Mesendoderm (in vitro differentiated cells): Measurements from ENCODE around the gene SLC4A5.

Experiments
- DNase-seq: peaks from one replicate; pipeline ENCODE4 v3.0.0; 2013
- H2AK5ac ChIP-seq: 2 replicates; pipeline ENCODE4 v1.6.1; 2013; ENCODE audit warnings: low read length, inconsistent platforms
- H2BK120ac ChIP-seq: 2 replicates; pipeline ENCODE4 v1.6.1; 2013; ENCODE audit warnings: low read depth, mild to moderate bottlenecking, low read length, moderate library complexity, mixed read lengths
- H2BK15ac ChIP-seq: replicated peaks from 2 replicates; pipeline ENCODE4 v1.6.1; 2013; ENCODE audit warnings: low read depth, mild to moderate bottlenecking, moderate library complexity
- H2BK5ac ChIP-seq: 2 replicates; pipeline ENCODE4 v1.6.1; 2013; ENCODE audit warnings: low read length, inconsistent platforms
- H3K18ac ChIP-seq: 2 replicates; pipeline ENCODE4 v1.6.1; 2013; ENCODE audit warnings: mild to moderate bottlenecking, low read length, mixed read lengths
- H3K23ac ChIP-seq: one replicate; pipeline ENCODE4 v1.6.1; 2013; ENCODE audit warnings: low read length
- H3K27ac ChIP-seq: 2 replicates; pipeline ENCODE4 v1.5.1; 2013; ENCODE audit warnings: low read depth, mild to moderate bottlenecking, inconsistent platforms, low read length, moderate library complexity
- H3K27me3 ChIP-seq: 2 replicates; pipeline ENCODE4 v1.6.1; 2013; ENCODE audit warnings: low read length, control low read depth, mild to moderate bottlenecking, inconsistent platforms; ENCODE audit not compliant: insufficient read depth, poor library complexity
- H3K36me3 ChIP-seq: 2 replicates; pipeline ENCODE4 v1.6.1; 2013; ENCODE audit warnings: low read length, inconsistent platforms; ENCODE audit not compliant: control insufficient read depth, insufficient read depth
- H3K4ac ChIP-seq: one replicate; pipeline ENCODE4 v1.6.1; 2013; ENCODE audit warnings: low read depth, mild to moderate bottlenecking, low read length, moderate library complexity
- H3K4me1 ChIP-seq: 2 replicates; pipeline ENCODE4 v1.6.1; 2013; ENCODE audit warnings: low read depth, low read length, inconsistent platforms; ENCODE audit not compliant: control insufficient read depth
- H3K4me2 ChIP-seq: 2 replicates; pipeline ENCODE4 v1.6.1; 2013; ENCODE audit warnings: low read length
- H3K4me3 ChIP-seq: 2 replicates; pipeline ENCODE4 v1.5.1; 2013; ENCODE audit warnings: mild to moderate bottlenecking, low read length
- H3K56ac ChIP-seq: one replicate; pipeline ENCODE4 v1.6.1; 2013; ENCODE audit warnings: low read length
- H3K79me1 ChIP-seq: 2 replicates; pipeline ENCODE4 v1.6.1; 2013; ENCODE audit warnings: low read length, inconsistent platforms
- H3K79me2 ChIP-seq: 2 replicates; pipeline ENCODE4 v1.6.1; 2013; ENCODE audit warnings: mild to moderate bottlenecking, low read length; ENCODE audit not compliant: control insufficient read depth, insufficient read depth
- H3K9ac ChIP-seq: 2 replicates; pipeline ENCODE4 v1.6.1; 2013; ENCODE audit warnings: low read length, inconsistent platforms
- H4K5ac ChIP-seq: one replicate; pipeline ENCODE4 v1.6.1; 2013; ENCODE audit warnings: low read length
- H4K8ac ChIP-seq: one replicate; pipeline ENCODE4 v1.6.1; 2013; ENCODE audit warnings: low read depth, mild to moderate bottlenecking, control low read depth, low read length, moderate library complexity
- whole genome bisulfite sequencing: extraction: QIAGEN DNeasy Blood & Tissue Kit; methylation state at CpG from one replicate; pipeline ENCODE4 v1.1.7; 2013; ENCODE audit warnings: low lambda C conversion rate, missing lambda C conversion rate; ENCODE audit not compliant: insufficient coverage; ENCODE audit errors: extremely low coverage; 5-methylcytosine and 5-hydroxymethylcytosine counted together

Gene SLC4A5

GRCh38 chr2:74387346-74387745 is 44.1 kb upstream of the SLC4A5 start:
- no peak overlapping the region for H4K5ac ChIP-seq
- H3K56ac ChIP-seq, result no peak overlapping the region
- no peak overlapping the region for H3K23ac ChIP-seq
- no peak overlapping the region for H3K4me2 ChIP-seq
- no peak overlapping the region for H2AK5ac ChIP-seq
- no peak overlapping the region for H3K27ac ChIP-seq
- H3K36me3 ChIP-seq, result no peaks in the 10 kb centered on the region
- H3K4me3 ChIP-seq, result no peak overlapping the region
- no peak overlapping the region for H3K18ac ChIP-seq
- no peak overlapping the region for H2BK120ac ChIP-seq
- no peak for DNase-seq
- no peaks in the 10 kb centered on the region for H3K27me3 ChIP-seq
- H3K4me1 ChIP-seq, result peaks cover 3% of the 10 kb centered on the region
- WGBS, result no CpG with 5 or more reads among the region's 1 CpG
- H2BK15ac ChIP-seq, result no peak overlapping the region
- no peak overlapping the region for H4K8ac ChIP-seq
- peaks cover 29% of the 10 kb centered on the region for H3K79me1 ChIP-seq
- no peak overlapping the region for H2BK5ac ChIP-seq
- H3K4ac ChIP-seq, result no peak overlapping the region
- peaks cover 57% of the 10 kb centered on the region for H3K79me2 ChIP-seq
- no peak overlapping the region for H3K9ac ChIP-seq

- H3K79me2 ChIP-seq, result peaks cover 59% of the 10 kb centered on the region
Observed at GRCh38 chr2:74385396-74385795, 42.2 kb upstream of the SLC4A5 start.

GRCh38 chr2:74384051-74384450 is 40.8 kb upstream of the SLC4A5 start:
- H2AK5ac ChIP-seq, result no peak overlapping the region
- H3K27ac ChIP-seq, result no peak overlapping the region
- no peak overlapping the region for H3K56ac ChIP-seq
- no peak overlapping the region for H3K23ac ChIP-seq
- H3K9ac ChIP-seq, result no peak overlapping the region
- H3K4me1 ChIP-seq, result peaks cover 12% of the 10 kb centered on the region
- H2BK15ac ChIP-seq, result no peak overlapping the region
- no peak overlapping the region for H4K8ac ChIP-seq
- no peak overlapping the region for H2BK120ac ChIP-seq
- no peak for DNase-seq
- H2BK5ac ChIP-seq, result no peak overlapping the region
- H4K5ac ChIP-seq, result no peak overlapping the region
- H3K4ac ChIP-seq, result no peak overlapping the region
- no peaks in the 10 kb centered on the region for H3K36me3 ChIP-seq
- H3K4me2 ChIP-seq, result no peak overlapping the region
- H3K79me2 ChIP-seq, result peaks cover 56% of the 10 kb centered on the region
- H3K79me1 ChIP-seq, result peaks cover 36% of the 10 kb centered on the region
- H3K4me3 ChIP-seq, result no peak overlapping the region
- WGBS, result no CpG with 5 or more reads among the region's 3 CpGs
- H3K27me3 ChIP-seq, result no peaks in the 10 kb centered on the region
- no peak overlapping the region for H3K18ac ChIP-seq

More at GRCh38 chr2:74385396-74385795, 42.2 kb upstream of the SLC4A5 start:
- Histone ChIP-seq H3K27ac (no peak overlapping the region), H2BK120ac (no peak overlapping the region), H2BK5ac (no peak overlapping the region), H4K8ac (no peak overlapping the region), H2AK5ac (no peak overlapping the region), H3K79me1 (peaks cover 36% of the 10 kb centered on the region), H3K9ac (no peak overlapping the region), H3K4me2 (no peak overlapping the region), H3K27me3 (no peaks in the 10 kb centered on the region), H2BK15ac (no peak overlapping the region), H3K23ac (no peak overlapping the region), H3K18ac (no peak overlapping the region), H3K36me3 (no peaks in the 10 kb centered on the region), H4K5ac (no peak overlapping the region), H3K56ac (no peak overlapping the region), H3K4ac (no peak overlapping the region), H3K4me3 (no peak overlapping the region), H3K4me1 (peaks cover under 1% of the 10 kb centered on the region)
- peak; percentile 14 for DNase-seq
- WGBS, result no CpG with 5 or more reads among the region's 8 CpGs

GRCh38 chr2:74383254-74383653 is 40.0 kb upstream of the SLC4A5 start:
- Histone ChIP-seq H3K27me3 (no peaks in the 10 kb centered on the region), H3K4me3 (no peak overlapping the region), H2AK5ac (no peak overlapping the region), H3K79me1 (peaks cover 29% of the 10 kb centered on the region), H3K4me2 (no peak overlapping the region), H3K18ac (no peak overlapping the region), H2BK15ac (no peak overlapping the region), H3K27ac (no peak overlapping the region), H3K23ac (no peak overlapping the region), H2BK5ac (no peak overlapping the region), H4K8ac (no peak overlapping the region), H3K56ac (no peak overlapping the region), H3K9ac (no peak overlapping the region), H3K36me3 (no peaks in the 10 kb centered on the region), H4K5ac (no peak overlapping the region), H3K4ac (no peak overlapping the region), H3K4me1 (peaks cover 12% of the 10 kb centered on the region), H3K79me2 (peaks cover 53% of the 10 kb centered on the region), H2BK120ac (no peak overlapping the region)
- no peak for DNase-seq
- WGBS, result no CpG with 5 or more reads among the region's 1 CpG

- peaks cover 42% of the 10 kb centered on the region for H3K79me2 ChIP-seq
- no CpG with 5 or more reads among the region's 3 CpGs for WGBS
- DNase-seq, result no peak
- no peak overlapping the region for H3K9ac ChIP-seq
- H4K5ac ChIP-seq, result no peak overlapping the region
- no peak overlapping the region for H3K18ac ChIP-seq
- H2BK5ac ChIP-seq, result no peak overlapping the region
- H3K27me3 ChIP-seq, result no peaks in the 10 kb centered on the region
- no peak overlapping the region for H3K4me3 ChIP-seq
- H3K79me1 ChIP-seq, result peaks cover 25% of the 10 kb centered on the region
- H2BK15ac ChIP-seq, result no peak overlapping the region
- no peak overlapping the region for H4K8ac ChIP-seq
- no peak overlapping the region for H3K23ac ChIP-seq
- H3K4me2 ChIP-seq, result no peak overlapping the region
- H2BK120ac ChIP-seq, result no peak overlapping the region
- H3K4me1 ChIP-seq, result peaks cover 12% of the 10 kb centered on the region
- peaks cover 2% of the 10 kb centered on the region for H3K36me3 ChIP-seq
- no peak overlapping the region for H3K27ac ChIP-seq
- H2AK5ac ChIP-seq, result no peak overlapping the region
- no peak overlapping the region for H3K56ac ChIP-seq
- no peak overlapping the region for H3K4ac ChIP-seq
Observed at GRCh38 chr2:74381751-74382150, 38.5 kb upstream of the SLC4A5 start.
